ENCODE results near the gene CSNK2A1. TPM values are rescaled to one million over a fixed set of nuclear protein-coding genes. Genes with fewer than 3 reads are reported as not detected.

Gene CSNK2A1
- total RNA-seq, 1 donor from 2014 or later = 129 TPM

GRCh38 chr20:546353-546752 lies 2.8 kb upstream of the CSNK2A1 start:
- H3K9me3 Mint-ChIP-seq (ENCODE audit: unreplicated experiment) = no peaks in the 10 kb centered on the region
- H3K4me3 Mint-ChIP-seq (ENCODE audit: unreplicated experiment) = no peak overlapping the region
- H3K27me3 Mint-ChIP-seq (ENCODE audit: unreplicated experiment) = peaks cover 32% of the 10 kb centered on the region
- H3K36me3 Mint-ChIP-seq (ENCODE audit: unreplicated experiment) = peaks cover 2% of the 10 kb centered on the region
- H3K27ac Mint-ChIP-seq (ENCODE audit: unreplicated experiment) = no peak overlapping the region
- TF ChIP-seq, protein P1, sequence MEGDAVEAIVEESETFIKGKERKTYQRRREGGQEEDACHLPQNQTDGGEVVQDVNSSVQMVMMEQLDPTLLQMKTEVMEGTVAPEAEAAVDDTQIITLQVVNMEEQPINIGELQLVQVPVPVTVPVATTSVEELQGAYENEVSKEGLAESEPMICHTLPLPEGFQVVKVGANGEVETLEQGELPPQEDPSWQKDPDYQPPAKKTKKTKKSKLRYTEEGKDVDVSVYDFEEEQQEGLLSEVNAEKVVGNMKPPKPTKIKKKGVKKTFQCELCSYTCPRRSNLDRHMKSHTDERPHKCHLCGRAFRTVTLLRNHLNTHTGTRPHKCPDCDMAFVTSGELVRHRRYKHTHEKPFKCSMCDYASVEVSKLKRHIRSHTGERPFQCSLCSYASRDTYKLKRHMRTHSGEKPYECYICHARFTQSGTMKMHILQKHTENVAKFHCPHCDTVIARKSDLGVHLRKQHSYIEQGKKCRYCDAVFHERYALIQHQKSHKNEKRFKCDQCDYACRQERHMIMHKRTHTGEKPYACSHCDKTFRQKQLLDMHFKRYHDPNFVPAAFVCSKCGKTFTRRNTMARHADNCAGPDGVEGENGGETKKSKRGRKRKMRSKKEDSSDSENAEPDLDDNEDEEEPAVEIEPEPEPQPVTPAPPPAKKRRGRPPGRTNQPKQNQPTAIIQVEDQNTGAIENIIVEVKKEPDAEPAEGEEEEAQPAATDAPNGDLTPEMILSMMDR (IDR thresholded peaks at IDR 0.05) = no peak
- DNase-seq (ENCODE audit: extremely low spot score, unreplicated experiment) = no peak
- peaks cover 25% of the 10 kb centered on the region for H3K4me1 Mint-ChIP-seq (ENCODE audit: unreplicated experiment)

- H3K4me3 Mint-ChIP-seq (ENCODE audit: unreplicated experiment) = peak overlapping the region; percentile 84
- H3K4me1 Mint-ChIP-seq (ENCODE audit: unreplicated experiment) = peaks cover 36% of the 10 kb centered on the region
Measured at GRCh38 chr20:544153-544725, 649 bp upstream of the CSNK2A1 start.

DNA sequence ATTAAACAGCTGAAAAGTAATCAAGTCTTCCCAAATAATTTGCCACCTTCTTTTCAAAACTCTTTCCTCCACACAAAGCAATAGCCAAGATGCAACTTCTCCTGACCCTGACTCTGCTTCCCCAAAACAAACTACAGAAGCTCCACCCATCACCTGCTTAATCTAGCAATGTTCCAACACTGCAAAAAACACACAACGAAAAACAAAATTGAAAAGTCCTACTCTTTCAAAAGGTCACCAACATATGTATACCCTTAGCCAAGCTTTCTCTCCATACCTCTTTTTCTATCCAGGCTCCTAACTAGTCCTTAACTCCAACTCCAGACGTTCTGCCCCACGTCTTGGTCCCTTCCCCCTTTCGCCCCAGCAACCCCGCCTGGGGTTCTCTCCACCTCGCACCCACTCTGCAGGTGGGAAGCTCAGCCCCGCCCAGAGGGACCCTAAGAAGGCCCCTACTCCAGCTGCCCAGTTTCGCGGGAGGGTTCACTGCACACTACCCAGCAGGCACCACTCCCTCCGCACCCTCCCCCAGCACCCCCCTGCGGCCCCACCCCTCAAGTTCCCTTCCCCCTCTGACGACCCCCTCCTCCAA lies 717 bp downstream of the CSNK2A1 start:
- TF ChIP-seq, protein P1 (IDR thresholded peaks at IDR 0.05) = no peak
- DNase-seq (ENCODE audit: extremely low spot score, unreplicated experiment) = peak; percentile 76
- Mint-ChIP-seq H3K4me1 (ENCODE audit: unreplicated experiment) (peaks cover 45% of the 10 kb centered on the region), H3K4me3 (ENCODE audit: unreplicated experiment) (peak overlapping the region; percentile 84), H3K36me3 (ENCODE audit: unreplicated experiment) (peaks cover 13% of the 10 kb centered on the region), H3K9me3 (ENCODE audit: unreplicated experiment) (peaks cover 5% of the 10 kb centered on the region), H3K27me3 (ENCODE audit: unreplicated experiment) (peaks cover 12% of the 10 kb centered on the region), H3K27ac (ENCODE audit: unreplicated experiment) (peak overlapping the region; percentile 66)

More at GRCh38 chr20:544153-544725, 649 bp upstream of the CSNK2A1 start:
- Mint-ChIP-seq H3K27me3 (ENCODE audit: unreplicated experiment) (peaks cover 16% of the 10 kb centered on the region), H3K27ac (ENCODE audit: unreplicated experiment) (peak overlapping the region; percentile 98), H3K36me3 (ENCODE audit: unreplicated experiment) (peaks cover 9% of the 10 kb centered on the region), H3K9me3 (ENCODE audit: unreplicated experiment) (peaks cover 5% of the 10 kb centered on the region)
- TF ChIP-seq, protein P1 (IDR thresholded peaks at IDR 0.05) = no peak
- DNase-seq (ENCODE audit: extremely low spot score, unreplicated experiment) = no peak

DNA sequence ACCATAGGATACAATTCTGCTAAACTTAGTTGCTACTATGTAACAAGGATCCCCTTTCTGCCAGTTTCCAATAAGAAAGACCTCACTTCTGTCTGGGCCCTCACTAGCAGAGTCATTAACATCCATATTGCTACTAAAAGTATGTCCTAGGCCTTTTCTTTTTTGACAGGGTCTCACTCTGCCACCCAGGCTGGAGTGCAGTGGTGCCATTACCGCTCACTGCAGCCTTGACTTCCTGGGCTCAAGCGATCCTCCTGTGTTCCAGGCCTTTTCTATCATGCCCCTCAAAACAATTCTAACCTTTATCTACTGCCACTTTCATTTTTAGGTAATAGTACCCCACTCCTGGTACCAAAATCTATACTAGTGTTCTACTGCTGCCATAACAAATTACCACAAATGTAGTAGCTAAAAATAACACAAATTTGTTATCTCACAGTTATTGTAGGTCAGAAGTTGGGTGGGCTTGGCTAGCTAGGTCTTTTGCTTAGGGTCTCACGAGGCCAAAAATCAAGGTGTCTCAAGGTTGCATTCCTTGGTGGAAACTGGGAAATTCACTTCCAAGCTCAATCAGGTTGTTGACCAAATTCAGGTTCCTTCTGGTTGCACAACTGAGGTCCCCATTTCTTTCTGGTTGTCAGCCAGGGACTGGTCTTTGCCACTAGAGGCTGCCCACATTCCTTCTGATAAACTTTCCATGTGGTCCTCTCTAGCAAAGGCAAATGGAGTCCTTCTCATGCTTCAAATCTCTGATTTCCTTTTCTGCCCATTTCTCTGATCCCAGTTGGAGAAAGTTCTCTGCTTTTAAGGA lies 3.0 kb downstream of the CSNK2A1 start:
- peaks cover 13% of the 10 kb centered on the region for H3K36me3 Mint-ChIP-seq (ENCODE audit: unreplicated experiment)
- H3K4me3 Mint-ChIP-seq (ENCODE audit: unreplicated experiment) = no peak overlapping the region
- no peaks in the 10 kb centered on the region for H3K27me3 Mint-ChIP-seq (ENCODE audit: unreplicated experiment)
- H3K27ac Mint-ChIP-seq (ENCODE audit: unreplicated experiment) = no peak overlapping the region
- H3K9me3 Mint-ChIP-seq (ENCODE audit: unreplicated experiment) = peaks cover 5% of the 10 kb centered on the region
- TF ChIP-seq, protein P1 (IDR thresholded peaks at IDR 0.05) = no peak
- H3K4me1 Mint-ChIP-seq (ENCODE audit: unreplicated experiment) = peaks cover 66% of the 10 kb centered on the region
- DNase-seq (ENCODE audit: extremely low spot score, unreplicated experiment) = no peak

DNA sequence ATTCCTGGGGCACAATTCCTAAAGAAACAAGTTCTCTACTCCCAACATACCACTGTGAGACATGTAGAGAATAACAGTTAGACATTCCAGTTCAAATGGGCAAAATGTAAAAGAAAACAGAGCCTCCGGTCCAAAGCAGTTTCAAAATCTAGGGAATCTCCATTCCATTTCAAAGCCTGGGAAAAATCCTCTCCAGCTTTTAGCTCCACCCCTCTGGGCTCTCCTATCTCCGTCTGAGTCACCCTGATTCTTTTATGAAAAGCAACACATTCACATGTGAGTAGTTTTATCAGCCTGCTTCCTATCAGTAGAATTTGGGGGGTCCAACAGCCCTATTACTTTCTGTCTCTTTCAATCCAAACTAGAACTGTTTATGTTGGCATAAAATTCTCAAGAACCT lies 3.7 kb downstream of the CSNK2A1 start:
- peak overlapping the region; percentile 50 for H3K27ac Mint-ChIP-seq (ENCODE audit: unreplicated experiment)
- H3K36me3 Mint-ChIP-seq (ENCODE audit: unreplicated experiment) = peaks cover 13% of the 10 kb centered on the region
- H3K27me3 Mint-ChIP-seq (ENCODE audit: unreplicated experiment) = no peaks in the 10 kb centered on the region
- TF ChIP-seq, protein P1 (IDR thresholded peaks at IDR 0.05) = no peak
- H3K9me3 Mint-ChIP-seq (ENCODE audit: unreplicated experiment) = peaks cover 5% of the 10 kb centered on the region
- H3K4me3 Mint-ChIP-seq (ENCODE audit: unreplicated experiment) = peak overlapping the region; percentile 15
- peaks cover 74% of the 10 kb centered on the region for H3K4me1 Mint-ChIP-seq (ENCODE audit: unreplicated experiment)
- no peak for DNase-seq (ENCODE audit: extremely low spot score, unreplicated experiment)
